Neuronal stem cell (in vitro differentiated cells): ENCODE data around the gene NMNAT3.

ENCODE experiments used
- DNase-seq: peaks from one replicate; pipeline ENCODE4 v3.0.0-alpha.2; 2013; ENCODE audit warnings: low spot score
- H2AFZ ChIP-seq: one replicate; pipeline ENCODE4 v1.6.1; 2013; ENCODE audit warnings: mild to moderate bottlenecking, low read length, inconsistent platforms
- H2AK5ac ChIP-seq: 2 replicates; pipeline ENCODE4 v1.6.1; 2013; ENCODE audit warnings: low read depth, mild to moderate bottlenecking, inconsistent platforms, low read length, moderate library complexity, mixed read lengths
- H2BK120ac ChIP-seq: 2 replicates; pipeline ENCODE4 v1.6.1; 2013; ENCODE audit warnings: low read depth, mild to moderate bottlenecking, inconsistent platforms, low read length, moderate library complexity, mixed read lengths
- H2BK12ac ChIP-seq: one replicate; pipeline ENCODE4 v1.6.1; 2013; ENCODE audit warnings: low read length, inconsistent platforms
- H2BK15ac ChIP-seq: 2 replicates; pipeline ENCODE4 v1.6.1; 2013; ENCODE audit warnings: mild to moderate bottlenecking, low read length, inconsistent platforms, mixed read lengths
- H2BK5ac ChIP-seq: one replicate; pipeline ENCODE4 v1.6.1; 2013; ENCODE audit warnings: inconsistent platforms, mild to moderate bottlenecking, low read length, moderate library complexity
- H3K14ac ChIP-seq: one replicate; pipeline ENCODE4 v1.6.1; 2013; ENCODE audit warnings: low read length, inconsistent platforms
- H3K18ac ChIP-seq: 2 replicates; pipeline ENCODE4 v1.6.1; 2013; ENCODE audit warnings: low read length, inconsistent platforms
- H3K23ac ChIP-seq: 2 replicates; pipeline ENCODE4 v1.6.1; 2013; ENCODE audit warnings: low read depth, mild to moderate bottlenecking, mixed read lengths, low read length, inconsistent platforms; ENCODE audit not compliant: poor library complexity
- H3K27ac ChIP-seq: replicated peaks from 3 replicates; pipeline ENCODE4 v1.5.1; 2013; ENCODE audit warnings: low read length, inconsistent platforms
- H3K27me3 ChIP-seq, 3 experiments: 2 replicates each; pipeline ENCODE4 v1.6.1; 2013; ENCODE audit warnings: low read length in 3 of 3, mild to moderate bottlenecking in 2 of 3, inconsistent platforms in 1 of 3, low read depth in 1 of 3, mixed read lengths in 1 of 3, moderate library complexity in 1 of 3; ENCODE audit not compliant: control insufficient read depth in 3 of 3, insufficient read depth in 3 of 3
- H3K36me3 ChIP-seq, 2 donors: replicated peaks in 1 of 2; 2 replicates each; pipeline ENCODE4 v1.6.1; 2013; ENCODE audit warnings: low read length in 2 of 2; ENCODE audit not compliant: control insufficient read depth in 2 of 2, insufficient read depth in 2 of 2
- H3K4ac ChIP-seq: 2 replicates; pipeline ENCODE4 v1.6.1; 2013; ENCODE audit warnings: inconsistent platforms, mild to moderate bottlenecking, low read length, moderate library complexity
- H3K4me1 ChIP-seq, 2 donors: 1 replicate in 1 of 2; 2 replicates in 1 of 2; pipeline ENCODE4 v1.6.1; 2013; ENCODE audit warnings: low read length in 2 of 2, low read depth in 1 of 2; ENCODE audit not compliant: control insufficient read depth in 2 of 2, insufficient read depth in 1 of 2
- H3K4me2 ChIP-seq: one replicate; pipeline ENCODE4 v1.6.1; 2013; ENCODE audit warnings: mild to moderate bottlenecking, low read length, inconsistent platforms; ENCODE audit not compliant: insufficient read depth, poor library complexity, severe bottlenecking
- H3K4me3 ChIP-seq, 2 donors: 2 replicates each; pipeline ENCODE4 v1.5.1; 2013; ENCODE audit warnings: low read length in 2 of 2, mild to moderate bottlenecking in 2 of 2, inconsistent platforms in 1 of 2, moderate library complexity in 1 of 2
- H3K79me1 ChIP-seq: one replicate; pipeline ENCODE4 v1.6.1; 2013; ENCODE audit warnings: low read depth, mild to moderate bottlenecking, inconsistent platforms, low read length, moderate library complexity
- H3K9ac ChIP-seq: one replicate; pipeline ENCODE4 v1.6.1; 2013; ENCODE audit warnings: mild to moderate bottlenecking, low read depth, low read length, inconsistent platforms; ENCODE audit not compliant: poor library complexity
- H3K9me3 ChIP-seq, 2 donors: replicated peaks in 1 of 2; 2 replicates each; pipeline versions ENCODE3 to v1.6.1; 2013; ENCODE audit warnings: low read length in 2 of 2, mild to moderate bottlenecking in 2 of 2, inconsistent platforms in 1 of 2, low read depth in 1 of 2, mixed read lengths in 1 of 2, moderate library complexity in 1 of 2; ENCODE audit not compliant: control insufficient read depth in 2 of 2, insufficient read depth in 1 of 2
- H4K8ac ChIP-seq: one replicate; pipeline ENCODE4 v1.6.1; 2013; ENCODE audit warnings: low read depth, mild to moderate bottlenecking, inconsistent platforms, low read length, moderate library complexity
- H4K91ac ChIP-seq: one replicate; pipeline ENCODE4 v1.6.1; 2013; ENCODE audit warnings: low read length, low read depth, mild to moderate bottlenecking, inconsistent platforms; ENCODE audit not compliant: poor library complexity
- WGBS, 2 donors: extraction: QIAGEN DNeasy Blood & Tissue Kit; methylation state at CpG; one replicate each; pipeline ENCODE4 v1.1.7; 2013; ENCODE audit warnings: missing lambda C conversion rate in 2 of 2, mixed read lengths in 1 of 2; ENCODE audit not compliant: insufficient read length in 2 of 2, insufficient replicate concordance in 1 of 2; ENCODE audit errors: extremely low coverage in 2 of 2; 5-methylcytosine and 5-hydroxymethylcytosine counted together

NMNAT3 gene

DNA sequence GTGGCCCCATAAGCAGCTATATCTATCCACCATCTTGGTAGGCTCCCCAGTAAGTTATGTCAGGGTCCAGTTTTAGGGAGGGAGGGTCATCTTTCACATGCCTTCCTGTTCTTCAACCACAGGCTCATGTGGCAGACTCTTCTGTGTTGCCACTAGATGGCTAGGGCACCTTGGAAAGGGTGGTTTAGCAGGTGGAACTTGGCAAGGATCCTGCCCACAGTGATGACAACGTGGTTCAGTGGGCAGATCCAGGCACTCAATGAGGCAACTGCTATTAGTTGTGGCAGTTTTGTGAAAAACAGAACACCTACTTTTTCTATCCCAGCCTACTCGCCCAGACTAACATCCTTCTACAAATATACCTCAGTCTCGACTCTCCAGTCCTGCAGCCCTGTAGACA, 131.0 kb downstream of the NMNAT3 start:
- Histone ChIP-seq H3K4me1 (peaks cover 0 to 7% of the 10 kb centered on the region in 2 donors), H3K14ac (no peak overlapping the region), H3K23ac (no peak overlapping the region), H3K27me3 (peaks cover 0 to 10% (median 0%) of the 10 kb centered on the region in 3 experiments), H3K27ac (no peak overlapping the region), H2BK12ac (no peak overlapping the region), H2BK5ac (no peak overlapping the region), H3K18ac (no peak overlapping the region), H3K9ac (no peak overlapping the region), H3K9me3 (peaks cover 0 to 4% of the 10 kb centered on the region in 2 donors), H3K4ac (no peak overlapping the region), H2AFZ (no peak overlapping the region), H3K79me1 (no peaks in the 10 kb centered on the region), H3K36me3 (no peaks in the 10 kb centered on the region), H4K91ac (no peak overlapping the region), H4K8ac (no peak overlapping the region), H2BK15ac (no peak overlapping the region), H3K4me3 (no peak overlapping the region), H2AK5ac (no peak overlapping the region), H3K4me2 (no peak overlapping the region), H2BK120ac (no peak overlapping the region)
- WGBS, 2 donors = no CpG with 5 or more reads among the region's 3 CpGs
- DNase-seq = no peak

DNA sequence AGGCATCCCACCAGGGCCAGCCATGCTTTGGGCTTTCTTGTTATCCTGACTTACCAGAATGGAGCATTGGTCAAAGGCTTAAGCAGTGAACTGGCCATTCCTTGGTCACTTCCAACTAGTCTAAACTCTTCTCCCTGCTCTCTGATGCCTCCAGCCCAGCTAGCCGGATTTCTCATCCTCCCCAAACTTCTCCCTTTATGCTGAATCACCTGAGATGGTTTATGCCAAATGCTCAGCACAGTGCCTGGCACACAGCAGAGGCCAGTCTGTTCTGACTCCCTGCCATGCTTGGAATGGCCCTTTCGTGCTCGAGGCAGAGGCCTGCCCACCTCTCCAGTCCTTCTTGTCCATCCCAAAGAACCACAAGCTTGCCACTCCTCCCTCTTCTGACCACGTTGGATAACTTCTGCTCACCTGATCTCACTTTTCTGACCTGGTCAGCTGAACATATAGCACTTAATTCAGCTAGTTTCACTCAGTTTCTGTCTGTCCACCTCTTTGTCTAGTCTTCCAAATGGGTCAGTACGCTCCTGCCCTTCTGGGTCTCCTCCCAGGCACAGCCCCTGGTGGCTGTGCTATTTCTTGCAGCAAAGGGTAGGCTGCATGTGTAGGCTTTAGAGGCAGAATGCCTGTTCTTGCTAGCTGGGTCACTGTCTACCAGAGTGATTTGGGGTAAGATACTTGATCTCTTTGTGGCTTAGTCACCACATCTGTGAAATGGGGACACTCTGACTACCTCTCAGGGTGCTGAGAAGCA, 136.1 kb downstream of the NMNAT3 start:
- no peak overlapping the region for H3K4ac ChIP-seq
- no peak for DNase-seq
- no peak overlapping the region for H2AK5ac ChIP-seq
- H3K23ac ChIP-seq = no peak overlapping the region
- peaks cover 0 to 40% (median 0%) of the 10 kb centered on the region in 3 experiments for H3K27me3 ChIP-seq
- H3K4me1 ChIP-seq = peaks cover 11 to 22% of the 10 kb centered on the region in 2 donors
- peaks cover 4% of the 10 kb centered on the region in 2 donors for H3K9me3 ChIP-seq
- no peaks in the 10 kb centered on the region for H3K36me3 ChIP-seq
- no peak overlapping the region for H2AFZ ChIP-seq
- H3K14ac ChIP-seq = no peak overlapping the region
- WGBS, 2 donors = no CpG with 5 or more reads among the region's 5 CpGs
- no peak overlapping the region for H2BK120ac ChIP-seq
- H3K9ac ChIP-seq = no peak overlapping the region
- no peak overlapping the region for H4K91ac ChIP-seq
- no peak overlapping the region for H2BK5ac ChIP-seq
- no peak overlapping the region for H4K8ac ChIP-seq
- no peak overlapping the region for H2BK12ac ChIP-seq
- no peak overlapping the region for H3K27ac ChIP-seq
- H3K4me3 ChIP-seq = no peak overlapping the region
- H2BK15ac ChIP-seq = no peak overlapping the region
- no peaks in the 10 kb centered on the region for H3K79me1 ChIP-seq
- H3K4me2 ChIP-seq = no peak overlapping the region
- no peak overlapping the region for H3K18ac ChIP-seq

DNA sequence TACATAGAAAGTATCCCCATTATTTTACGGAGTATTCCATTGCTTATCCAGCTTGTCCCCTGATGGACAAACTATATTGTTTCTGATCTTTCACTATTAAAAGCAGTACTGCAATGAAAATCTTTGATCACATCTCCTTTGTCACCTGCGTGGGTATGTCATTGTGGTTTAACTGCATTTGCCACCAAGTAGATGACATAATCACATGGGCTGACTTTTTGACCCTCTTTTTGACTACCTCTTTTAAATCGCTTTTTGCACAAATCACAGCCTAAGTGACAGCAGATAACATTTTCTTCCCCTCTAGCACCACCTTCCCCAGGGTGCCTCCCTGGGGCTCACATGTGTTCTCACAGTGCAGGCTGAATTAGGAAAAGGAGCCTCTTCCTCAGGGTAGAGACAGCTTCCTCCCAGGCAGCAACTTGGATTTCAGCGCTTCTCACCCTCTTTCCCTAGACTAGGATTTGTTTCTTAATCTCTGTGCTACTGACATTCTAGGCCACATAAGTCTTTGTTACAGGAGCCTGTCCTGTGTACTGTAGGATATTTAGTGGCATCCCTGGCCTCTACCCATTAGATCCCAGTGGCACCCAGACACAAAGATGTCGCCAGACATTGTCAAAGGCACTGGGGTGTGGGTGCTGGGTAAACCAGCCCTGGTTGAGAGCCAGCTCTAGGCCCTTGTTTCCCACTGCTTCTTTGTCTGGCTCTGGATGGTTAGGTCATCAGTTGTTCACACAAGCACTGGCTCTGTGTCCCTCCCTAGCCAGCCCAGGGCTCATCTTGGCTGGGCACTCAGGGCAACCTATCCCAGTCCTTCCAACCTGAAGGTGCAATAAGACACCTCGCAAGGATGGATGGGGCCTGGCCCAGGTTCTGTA, 136.9 kb downstream of the NMNAT3 start:
- no peak overlapping the region for H3K27ac ChIP-seq
- H2AFZ ChIP-seq = peak overlapping the region; percentile 9

DNA sequence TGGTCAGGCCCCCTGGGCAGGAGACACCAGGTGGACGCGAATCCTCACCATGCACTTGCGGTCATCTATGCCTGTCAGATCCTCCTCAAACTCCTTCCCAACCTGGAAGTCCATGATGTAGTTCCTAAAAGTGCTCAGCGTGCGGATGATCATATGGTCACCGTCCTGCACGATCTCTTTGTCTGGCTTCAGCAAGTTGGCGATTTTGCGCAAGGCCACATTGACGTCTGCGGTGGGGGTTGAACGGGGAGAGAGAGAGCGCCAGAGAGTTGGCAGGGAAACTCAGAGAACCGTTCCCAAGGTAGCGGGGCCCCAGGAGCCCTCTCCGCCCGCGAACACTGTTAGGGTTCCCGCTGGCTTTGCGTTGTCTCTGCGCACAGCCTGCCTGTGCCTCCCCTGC, 139.0 kb downstream of the NMNAT3 start:
- no peak overlapping the region for H4K91ac ChIP-seq
- H3K14ac ChIP-seq = no peak overlapping the region
- no CpG with 5 or more reads among the region's 21 CpGs for WGBS, 2 donors
- no peak overlapping the region for H2BK5ac ChIP-seq
- no peak overlapping the region for H4K8ac ChIP-seq
- peak overlapping the region; percentile 10 for H2AK5ac ChIP-seq
- no peak overlapping the region for H2AFZ ChIP-seq
- H3K4me3 ChIP-seq = peak overlapping the region in 1 of 2 donors; percentile 62
- H3K4me2 ChIP-seq = peak overlapping the region; percentile 95
- no peak for DNase-seq
- H3K4ac ChIP-seq = no peak overlapping the region
- H2BK120ac ChIP-seq = no peak overlapping the region
- peaks cover 37 to 39% of the 10 kb centered on the region in 2 donors for H3K4me1 ChIP-seq
- no peaks in the 10 kb centered on the region for H3K79me1 ChIP-seq
- no peak overlapping the region for H3K9ac ChIP-seq
- peak overlapping the region; percentile 54 for H3K18ac ChIP-seq
- H3K27ac ChIP-seq = no peak overlapping the region
- H2BK12ac ChIP-seq = no peak overlapping the region
- peak overlapping the region; percentile 37 for H3K23ac ChIP-seq
- peaks cover 0 to 48% (median 0%) of the 10 kb centered on the region in 3 experiments for H3K27me3 ChIP-seq
- peaks cover 0 to 6% of the 10 kb centered on the region in 2 donors for H3K9me3 ChIP-seq
- H2BK15ac ChIP-seq = no peak overlapping the region
- H3K36me3 ChIP-seq = no peaks in the 10 kb centered on the region

More for the DNA sequence above, 136.9 kb downstream of the NMNAT3 start:
- Histone ChIP-seq H4K8ac (no peak overlapping the region), H3K4me3 (peak overlapping the region in 1 of 2 donors; percentile 48), H2BK120ac (no peak overlapping the region), H2BK12ac (no peak overlapping the region), H3K4ac (no peak overlapping the region), H2AK5ac (no peak overlapping the region), H3K23ac (no peak overlapping the region), H2BK15ac (no peak overlapping the region), H4K91ac (no peak overlapping the region), H2BK5ac (no peak overlapping the region), H3K9me3 (peaks cover 4 to 6% of the 10 kb centered on the region in 2 donors), H3K9ac (no peak overlapping the region), H3K36me3 (no peaks in the 10 kb centered on the region), H3K14ac (no peak overlapping the region), H3K79me1 (no peaks in the 10 kb centered on the region), H3K4me1 (peaks cover 16 to 22% of the 10 kb centered on the region in 2 donors), H3K4me2 (no peak overlapping the region), H3K18ac (no peak overlapping the region), H3K27me3 (peaks cover 0 to 45% (median 0%) of the 10 kb centered on the region in 3 experiments)
- WGBS, 2 donors = no CpG with 5 or more reads among the region's 6 CpGs
- DNase-seq = no peak
